SIG-M5 treated with dmso at 0.1 percent for 504 hours (cell line): ENCODE results near the gene RSL1D1.
"Not testable (repeated sequence)": the region's sequence is repeated elsewhere in the genome, so short reads cannot be mapped to it uniquely, and the experiment has no call there.

Source experiments
- DNase-seq: peaks from one replicate; lab custom pipeline; 2025; ENCODE audit not compliant: unreplicated experiment; lab: John Stamatoyannopoulos, UW

The RSL1D1 gene

GRCh38 chr16:11844499-11844898 lies 6.8 kb downstream of the RSL1D1 start:
- no peak for DNase-seq

GRCh38 chr16:11843861-11844260 lies 7.5 kb downstream of the RSL1D1 start:
- DNase-seq, result no peak

GRCh38 chr16:11843206-11843605 lies 8.1 kb downstream of the RSL1D1 start:
- DNase-seq, result no peak

- DNase-seq, result no peak
Observed at GRCh38 chr16:11841026-11841425, 10.3 kb downstream of the RSL1D1 start.

GRCh38 chr16:11836650-11837244 lies 14.6 kb downstream of the RSL1D1 start:
- DNase-seq, result no peak

- no peak for DNase-seq
Observed at GRCh38 chr16:11835891-11836649, 15.3 kb downstream of the RSL1D1 start.

GRCh38 chr16:11835309-11835708 lies 16.0 kb downstream of the RSL1D1 start:
- DNase-seq, result no peak

GRCh38 chr16:11833951-11834695 lies 17.2 kb downstream of the RSL1D1 start:
- peak; percentile 82 for DNase-seq

GRCh38 chr16:11828696-11829095 lies 22.6 kb downstream of the RSL1D1 start:
- DNase-seq, result no peak

- not testable (repeated sequence) for DNase-seq
Observed at GRCh38 chr16:11825520-11826165, 25.7 kb downstream of the RSL1D1 start.

GRCh38 chr16:11824362-11824761 lies 27.0 kb downstream of the RSL1D1 start:
- peak; percentile 83 for DNase-seq

- DNase-seq, result peak; percentile 34
Observed at GRCh38 chr16:11823645-11824044, 27.7 kb downstream of the RSL1D1 start.

GRCh38 chr16:11819798-11820197 lies 31.5 kb downstream of the RSL1D1 start:
- peak; percentile 93 for DNase-seq

- DNase-seq, result not testable (repeated sequence)
Observed at GRCh38 chr16:11818970-11819369, 32.4 kb downstream of the RSL1D1 start.

GRCh38 chr16:11816123-11816522 lies 35.2 kb downstream of the RSL1D1 start:
- DNase-seq, result no peak

- peak; percentile 47 for DNase-seq
Observed at GRCh38 chr16:11814800-11815199, 36.5 kb downstream of the RSL1D1 start.

GRCh38 chr16:11806721-11807120 lies 44.6 kb downstream of the RSL1D1 start:
- no peak for DNase-seq

- no peak for DNase-seq
Observed at GRCh38 chr16:11805556-11805955, 45.8 kb downstream of the RSL1D1 start.

GRCh38 chr16:11801481-11802021 lies 49.8 kb downstream of the RSL1D1 start:
- no peak for DNase-seq

- DNase-seq, result peak; percentile 71
Observed at GRCh38 chr16:11800382-11800718, 51.0 kb downstream of the RSL1D1 start.
